K562 (cell line): ENCODE data around the gene GBX1. TPM values are rescaled to one million over a fixed set of nuclear protein-coding genes. Genes with fewer than 3 reads are reported as not detected.

Experiments used
- ATAC-seq: fragments of 200-7000 bp; cut with Tn5 transposase; 3 replicates; pipeline ENCODE4 v1.9.1; 2020; ENCODE audit warnings: moderate library complexity
- BruUV-seq: library from RNA; stranded (reverse); fragments of 400-500 nt; replicated peaks from 2 replicates; lab custom pipeline; 2021; lab: Mats Ljungman, UMichigan
- CTCF ChIA-PET: fragments of 300-600 bp; formaldehyde crosslinking; extraction: SDS; loops from one replicate; lab custom pipeline; 2021; ENCODE audit warnings: low intra/inter-chr PET ratio; lab: Yijun Ruan, JAX
- POLR2A ChIA-PET: fragments of 300-600, 350-650 bp; sonication (Branson Sonifier 250); formaldehyde crosslinking; extraction: SDS; loops from one replicate; lab custom pipeline; 2021; ENCODE audit warnings: antibody characterized with exemption, inconsistent platforms; lab: Yijun Ruan, JAX
- DNase-seq, 4 experiments: peaks; one replicate each; pipeline versions ENCODE4 v3.0.0 to v3.0.0-alpha.2; 2011 to 2018; ENCODE audit warnings: low spot score in 3 of 4, mixed read lengths in 3 of 4; ENCODE audit errors: extremely low read depth in 1 of 4
- FAIRE-seq: peaks from 2 replicates; lab custom pipeline; 2011; peaks lifted over from hg19 to GRCh38; lab: Jason Lieb, UNC
- H2AFZ ChIP-seq: 2 replicates; pipeline ENCODE4 v1.6.0; 2011; ENCODE audit warnings: low read depth, low read length, control low read depth, inconsistent platforms
- H3K27ac ChIP-seq: fragments of 200-600 bp; 3 replicates; pipeline ENCODE4 v1.8.0; 2011; ENCODE audit warnings: low read depth, mild to moderate bottlenecking, control low read depth, inconsistent platforms, low read length, moderate library complexity, mixed read lengths; ENCODE audit errors: extremely low read depth
- H3K27me3 ChIP-seq, 2 experiments: fragments of 300-600 bp in 1 of 2; 2 replicates in 1 of 2; 3 replicates in 1 of 2; pipeline versions ENCODE4 v1.6.0 to v1.8.0; 2011; ENCODE audit warnings: inconsistent platforms in 2 of 2, low read length in 2 of 2, mild to moderate bottlenecking in 1 of 2, mixed read lengths in 1 of 2, moderate library complexity in 1 of 2; ENCODE audit not compliant: control insufficient read depth in 2 of 2, insufficient read depth in 2 of 2
- H3K36me3 ChIP-seq: fragments of 300-600 bp; 3 replicates; pipeline ENCODE4 v1.8.0; 2011; ENCODE audit warnings: mild to moderate bottlenecking, low read length, inconsistent platforms; ENCODE audit not compliant: control insufficient read depth, insufficient read depth
- H3K4me1 ChIP-seq, 2 experiments: fragments of 200-600 bp in 1 of 2; replicated peaks in 1 of 2; 2 replicates in 1 of 2; 3 replicates in 1 of 2; pipeline versions ENCODE4 v1.5.1 to v1.8.0; 2011; ENCODE audit warnings: inconsistent platforms in 2 of 2, low read length in 2 of 2, mild to moderate bottlenecking in 1 of 2, mixed read lengths in 1 of 2, moderate library complexity in 1 of 2; ENCODE audit not compliant: control insufficient read depth in 2 of 2, insufficient read depth in 2 of 2
- H3K4me2 ChIP-seq: 2 replicates; pipeline ENCODE4 v1.6.1; 2011; ENCODE audit warnings: low read length, control low read depth, inconsistent platforms, mixed read lengths; ENCODE audit not compliant: insufficient read depth
- H3K4me3 ChIP-seq: fragments of 200-600 bp; sonication (generic), shearing (Covaris generic); 2 replicates; pipeline ENCODE4 v1.5.1; 2016; ENCODE audit warnings: control low read depth, inconsistent platforms
- H3K79me2 ChIP-seq: fragments of 200-600 bp; 3 replicates; pipeline ENCODE4 v1.8.0; 2011; ENCODE audit warnings: low read length, inconsistent platforms; ENCODE audit not compliant: control insufficient read depth, insufficient read depth
- H3K9ac ChIP-seq, 2 experiments: 2 replicates each; pipeline versions ENCODE4 v1.6.0 to v1.6.1; 2011; ENCODE audit warnings: low read depth in 2 of 2, low read length in 2 of 2, control low read depth in 1 of 2, inconsistent platforms in 1 of 2, mild to moderate bottlenecking in 1 of 2, mixed read lengths in 1 of 2; ENCODE audit not compliant: insufficient read depth in 1 of 2
- H3K9me1 ChIP-seq: one replicate; pipeline ENCODE4 v1.6.0; 2011; ENCODE audit warnings: inconsistent platforms, mild to moderate bottlenecking, low read length, moderate library complexity; ENCODE audit not compliant: control insufficient read depth, insufficient read depth
- H3K9me3 ChIP-seq: replicated peaks from 2 replicates; pipeline ENCODE4 v1.5.1; 2011; ENCODE audit warnings: low read depth, low read length, inconsistent platforms; ENCODE audit not compliant: control insufficient read depth, insufficient read depth
- H4K20me1 ChIP-seq: replicated peaks from 2 replicates; pipeline ENCODE4 v1.6.1; 2011; ENCODE audit warnings: low read length, inconsistent platforms, mixed read lengths; ENCODE audit not compliant: control insufficient read depth, insufficient read depth
- GABPB2 ChIP-seq: fragments of 250-450 bp; sonication (Bioruptor Pico); conservative IDR thresholded peaks from 2 replicates; pipeline ENCODE4 v1.5.1; 2021; ENCODE audit warnings: mild to moderate bottlenecking
- KLF1 ChIP-seq: fragments of 450-650 bp; IDR thresholded peaks from 2 replicates; pipeline ENCODE4 v1.6.1; 2016; ENCODE audit warnings: missing genetic modification characterization, missing compliant biosample characterization
- MEF2A ChIP-seq: IDR thresholded peaks from 2 replicates; pipeline ENCODE4 v1.6.1; 2011; ENCODE audit warnings: low read depth, mild to moderate bottlenecking, low read length, moderate library complexity; ENCODE audit not compliant: control insufficient read depth
- STAT5B ChIP-seq: fragments of 250-450 bp; sonication (Bioruptor Pico); IDR thresholded peaks from 2 replicates; pipeline ENCODE4 v1.8.0; 2021; ENCODE audit warnings: mild to moderate bottlenecking, inconsistent platforms
- ZNF518B ChIP-seq: fragments of 250-450 bp; sonication (Bioruptor Pico); IDR thresholded peaks from 2 replicates; pipeline ENCODE4 v1.5.0; 2021; ENCODE audit warnings: mild to moderate bottlenecking, moderate library complexity
- WGBS: fragments of 100-300 bp; shearing (Covaris generic); methylation state at CpG from one replicate; pipeline ENCODE4 v1.1.6; 2016; ENCODE audit warnings: low coverage, mixed read lengths; ENCODE audit not compliant: insufficient coverage; ENCODE audit errors: missing lambda C conversion rate; 5-methylcytosine and 5-hydroxymethylcytosine counted together
- in situ Hi-C: fragments of 300-500 bp; cut with MboI; formaldehyde crosslinking; loops from 4 replicates; pipeline ENCODE4 v1.15.0; 2018; ENCODE audit warnings: inconsistent platforms, mixed read lengths
- intact Hi-C: fragments of 100-400 bp; cut with micrococcal nuclease; formaldehyde crosslinking; loops from 2 replicates; pipeline ENCODE4 v1.14.2; 2022
- polyA plus RNA-seq, 8 experiments: library from polyadenylated mRNA; depleted of rRNA in 4 of 8; stranded (reverse) in 5 of 8; unstranded in 3 of 8; fragments of >200 nt; fragmentation: Nextera tagmentation in 2 of 8; fragmentation: Illumina TruSeq in 1 of 8; extraction: Ambion mirVana in 2 of 8; extraction: Trizol in 1 of 8; gene quantifications; 2 replicates each; pipeline versions ENCODE4 v1.2.1 to v1.2.3, GENCODE V29; 2011 to 2014; ENCODE audit warnings: inconsistent platforms in 1 of 8, missing spikeins in 1 of 8
- total RNA-seq, 7 experiments: library from RNA; depleted of rRNA in 6 of 7; stranded (reverse); fragments of >200 nt in 6 of 7; fragmentation: Illumina TruSeq in 2 of 7; extraction: Trizol in 2 of 7; gene quantifications; 2 replicates each; pipeline versions ENCODE4 v1.2.1 to v1.2.3, GENCODE V29; 2011 to 2021; ENCODE audit warnings: low replicate concordance in 1 of 7
- TF ChIP-seq, protein P1 (sequence below), 2 experiments: fragments of 450-650 bp; IDR thresholded peaks; 2 replicates each; pipeline ENCODE4 v1.6.1; 2016; ENCODE audit warnings: mild to moderate bottlenecking in 2 of 2, borderline replicate concordance in 1 of 2, low read depth in 1 of 2, moderate library complexity in 1 of 2
- TF ChIP-seq, protein P2 (sequence below): sonication (generic); formaldehyde crosslinking; IDR thresholded peaks from 2 replicates; pipeline ENCODE4 v1.8.0; 2022; ENCODE audit warnings: missing genetic modification reagents, mild to moderate bottlenecking, borderline replicate concordance

Gene GBX1
- total and polyA plus RNA-seq, 9 of the 15 experiments (the other 6 are each of a cell fraction or from before 2014, with no cell fraction given): not detected

- H3K9me3 ChIP-seq: no peaks in the 10 kb centered on the region; the same call in 1 of the 2 replicates
- intact Hi-C loops (loop anchor here (10.0 kb wide), 2 partner anchors 163 to 213 kb away; no protein-coding TSS in a partner anchor), in situ Hi-C loops (no loop called here)
- WGBS: 2% methylated on average over 9 of the region's 9 CpGs
- H4K20me1 ChIP-seq: peaks cover 16% of the 10 kb centered on the region; the same call in 1 of the 2 replicates
- ChIA-PET POLR2A (interaction anchor here (1.4 kb wide), 1 partner anchor 9 kb away, joined by 4 read pairs; no protein-coding TSS in a partner anchor), CTCF (interaction anchor here (0.7 kb wide), 1 partner anchor 795 kb away, joined by 3 read pairs; no protein-coding TSS in a partner anchor)
- H3K27ac ChIP-seq: no peak overlapping the region
- no peak for DNase-seq
- no peak overlapping the region for H3K4me2 ChIP-seq
- no peak overlapping the region for H3K4me3 ChIP-seq
- H3K9ac ChIP-seq: no peak overlapping the region
- ATAC-seq: no peak
- H2AFZ ChIP-seq: no peak overlapping the region
- peaks cover 52 to 79% of the 10 kb centered on the region in 2 experiments for H3K27me3 ChIP-seq
- no peaks in the 10 kb centered on the region for H3K79me2 ChIP-seq
- H3K4me1 ChIP-seq: peaks cover 0 to 19% of the 10 kb centered on the region in 2 experiments; a peak in 2 of 5 replicates
- no peaks in the 10 kb centered on the region for H3K36me3 ChIP-seq
- H3K9me1 ChIP-seq: peaks cover 3% of the 10 kb centered on the region
- no peak for FAIRE-seq
- BruUV-seq: no TSS peak
- no peak for TF ChIP-seq MEF2A
- TF ChIP-seq, protein P1, sequence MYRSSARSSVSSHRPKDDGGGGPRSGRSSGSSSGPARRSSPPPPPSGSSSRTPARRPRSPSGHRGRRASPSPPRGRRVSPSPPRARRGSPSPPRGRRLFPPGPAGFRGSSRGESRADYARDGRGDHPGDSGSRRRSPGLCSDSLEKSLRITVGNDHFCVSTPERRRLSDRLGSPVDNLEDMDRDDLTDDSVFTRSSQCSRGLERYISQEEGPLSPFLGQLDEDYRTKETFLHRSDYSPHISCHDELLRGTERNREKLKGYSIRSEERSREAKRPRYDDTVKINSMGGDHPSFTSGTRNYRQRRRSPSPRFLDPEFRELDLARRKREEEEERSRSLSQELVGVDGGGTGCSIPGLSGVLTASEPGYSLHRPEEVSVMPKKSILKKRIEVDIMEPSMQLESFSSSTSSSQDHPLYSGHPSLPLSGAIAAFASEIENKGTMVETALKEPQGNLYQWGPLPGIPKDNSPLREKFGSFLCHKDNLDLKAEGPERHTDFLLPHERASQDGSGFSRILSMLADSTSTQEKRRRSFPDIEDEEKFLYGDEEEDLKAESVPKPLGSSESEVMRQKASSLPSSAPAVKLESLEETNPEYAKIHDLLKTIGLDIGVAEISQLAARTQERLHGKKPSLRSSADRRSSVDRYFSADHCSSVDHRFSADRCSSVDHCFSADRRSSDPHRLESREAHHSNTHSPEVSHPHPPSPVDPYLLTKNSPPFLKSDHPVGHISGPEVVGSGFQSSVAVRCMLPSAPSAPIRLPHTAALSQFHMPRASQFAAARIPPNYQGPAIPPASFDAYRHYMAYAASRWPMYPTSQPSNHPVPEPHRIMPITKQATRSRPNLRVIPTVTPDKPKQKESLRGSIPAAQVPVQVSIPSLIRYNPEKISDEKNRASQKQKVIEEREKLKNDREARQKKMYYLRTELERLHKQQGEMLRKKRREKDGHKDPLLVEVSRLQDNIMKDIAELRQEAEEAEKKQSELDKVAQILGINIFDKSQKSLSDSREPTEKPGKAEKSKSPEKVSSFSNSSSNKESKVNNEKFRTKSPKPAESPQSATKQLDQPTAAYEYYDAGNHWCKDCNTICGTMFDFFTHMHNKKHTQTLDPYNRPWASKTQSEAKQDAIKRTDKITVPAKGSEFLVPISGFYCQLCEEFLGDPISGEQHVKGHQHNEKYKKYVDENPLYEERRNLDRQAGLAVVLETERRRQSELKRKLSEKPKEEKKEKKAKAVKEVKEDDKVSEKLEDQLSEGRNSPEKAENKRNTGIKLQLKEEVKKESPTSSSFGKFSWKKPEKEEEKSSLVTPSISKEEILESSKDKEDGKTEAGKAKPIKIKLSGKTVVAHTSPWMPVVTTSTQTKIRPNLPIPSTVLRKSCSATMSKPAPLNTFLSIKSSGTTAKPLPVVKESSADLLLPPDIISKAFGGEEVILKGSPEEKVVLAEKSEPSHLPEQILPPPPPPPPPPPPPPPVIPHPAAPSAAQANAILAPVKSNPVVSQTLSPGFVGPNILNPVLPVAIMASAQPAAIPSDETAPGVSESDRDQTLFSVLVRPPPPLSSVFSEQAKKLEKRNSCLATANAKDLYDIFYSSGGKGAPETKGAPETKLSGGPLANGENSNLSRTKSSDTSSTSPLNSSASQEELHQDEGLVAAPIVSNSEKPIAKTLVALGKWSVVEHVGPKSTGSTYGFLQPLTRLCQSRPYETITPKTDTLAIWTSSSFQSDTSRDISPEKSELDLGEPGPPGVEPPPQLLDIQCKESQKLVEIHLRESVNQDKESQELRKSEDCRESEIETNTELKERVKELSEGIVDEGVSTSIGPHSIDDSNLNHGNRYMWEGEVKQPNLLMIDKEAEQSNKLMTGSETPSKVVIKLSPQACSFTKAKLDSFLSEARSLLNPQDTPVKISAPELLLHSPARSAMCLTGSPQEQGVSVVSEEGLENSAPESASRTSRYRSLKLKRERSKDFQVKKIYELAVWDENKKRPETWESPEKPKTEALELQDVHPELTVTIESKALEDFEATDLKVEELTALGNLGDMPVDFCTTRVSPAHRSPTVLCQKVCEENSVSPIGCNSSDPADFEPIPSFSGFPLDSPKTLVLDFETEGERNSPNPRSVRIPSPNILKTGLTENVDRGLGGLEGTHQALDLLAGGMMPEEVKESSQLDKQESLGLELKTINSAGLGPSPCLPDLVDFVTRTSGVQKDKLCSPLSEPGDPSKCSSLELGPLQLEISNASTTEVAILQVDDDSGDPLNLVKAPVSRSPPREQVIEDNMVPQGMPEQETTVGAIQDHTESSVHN (IDR thresholded peaks at IDR 0.05; ENCODE audit: borderline replicate concordance in 1 of 2, low read depth in 1 of 2): no peak
- no peak for TF ChIP-seq GABPB2 (CRISPR knock-in tag)
- no peak for TF ChIP-seq STAT5B (CRISPR knock-in tag)
- TF ChIP-seq ZNF518B (CRISPR knock-in tag): no peak
- TF ChIP-seq, protein P2, sequence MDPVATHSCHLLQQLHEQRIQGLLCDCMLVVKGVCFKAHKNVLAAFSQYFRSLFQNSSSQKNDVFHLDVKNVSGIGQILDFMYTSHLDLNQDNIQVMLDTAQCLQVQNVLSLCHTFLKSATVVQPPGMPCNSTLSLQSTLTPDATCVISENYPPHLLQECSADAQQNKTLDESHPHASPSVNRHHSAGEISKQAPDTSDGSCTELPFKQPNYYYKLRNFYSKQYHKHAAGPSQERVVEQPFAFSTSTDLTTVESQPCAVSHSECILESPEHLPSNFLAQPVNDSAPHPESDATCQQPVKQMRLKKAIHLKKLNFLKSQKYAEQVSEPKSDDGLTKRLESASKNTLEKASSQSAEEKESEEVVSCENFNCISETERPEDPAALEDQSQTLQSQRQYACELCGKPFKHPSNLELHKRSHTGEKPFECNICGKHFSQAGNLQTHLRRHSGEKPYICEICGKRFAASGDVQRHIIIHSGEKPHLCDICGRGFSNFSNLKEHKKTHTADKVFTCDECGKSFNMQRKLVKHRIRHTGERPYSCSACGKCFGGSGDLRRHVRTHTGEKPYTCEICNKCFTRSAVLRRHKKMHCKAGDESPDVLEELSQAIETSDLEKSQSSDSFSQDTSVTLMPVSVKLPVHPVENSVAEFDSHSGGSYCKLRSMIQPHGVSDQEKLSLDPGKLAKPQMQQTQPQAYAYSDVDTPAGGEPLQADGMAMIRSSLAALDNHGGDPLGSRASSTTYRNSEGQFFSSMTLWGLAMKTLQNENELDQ (CRISPR knock-in tag): no peak
- no peak for TF ChIP-seq KLF1 (tag)
Measured at GRCh38 chr7:151178236-151178635, 10.7 kb upstream of the GBX1 start.
